HG03439 (cell line): ENCODE data around the gene RAB11FIP2.

ENCODE experiments used
- ATAC-seq: cut with Tn5 transposase; IDR thresholded peaks from one replicate; pipeline ENCODE4 v1.9.1; 2021; ENCODE audit warnings: mild to moderate bottlenecking, moderate library complexity; ENCODE audit not compliant: unreplicated experiment

Gene RAB11FIP2

DNA sequence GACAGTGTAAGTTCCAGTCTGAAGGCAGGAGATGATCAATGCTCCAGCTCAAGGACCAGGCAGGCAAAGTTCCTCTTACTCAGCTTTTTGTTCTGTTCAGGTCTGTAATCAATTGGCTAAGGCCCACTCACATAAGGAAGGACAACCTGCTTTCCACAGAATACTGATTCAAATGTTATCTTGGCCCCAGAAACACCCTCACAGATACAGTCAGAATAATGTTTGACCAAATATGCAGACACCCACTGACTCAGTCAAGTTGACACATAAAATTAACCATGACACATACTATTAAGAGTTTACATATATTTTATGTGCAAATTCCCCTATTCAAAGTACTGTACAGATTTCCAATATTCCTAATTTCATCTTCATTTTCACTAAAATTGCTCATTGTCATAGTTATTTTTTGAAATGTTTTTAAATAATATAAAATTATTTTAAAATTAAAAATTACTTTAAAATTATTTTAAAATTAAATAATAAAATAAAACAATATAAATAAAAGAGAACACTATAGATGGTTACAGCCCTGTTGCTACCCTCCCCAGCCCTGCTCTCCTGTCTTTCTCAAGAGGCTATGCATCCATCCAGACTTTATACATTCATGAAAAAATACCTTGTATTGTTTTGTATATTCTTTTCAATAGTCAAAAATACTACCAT lies 59.4 kb downstream of the RAB11FIP2 start:
- ATAC-seq = no peak

DNA sequence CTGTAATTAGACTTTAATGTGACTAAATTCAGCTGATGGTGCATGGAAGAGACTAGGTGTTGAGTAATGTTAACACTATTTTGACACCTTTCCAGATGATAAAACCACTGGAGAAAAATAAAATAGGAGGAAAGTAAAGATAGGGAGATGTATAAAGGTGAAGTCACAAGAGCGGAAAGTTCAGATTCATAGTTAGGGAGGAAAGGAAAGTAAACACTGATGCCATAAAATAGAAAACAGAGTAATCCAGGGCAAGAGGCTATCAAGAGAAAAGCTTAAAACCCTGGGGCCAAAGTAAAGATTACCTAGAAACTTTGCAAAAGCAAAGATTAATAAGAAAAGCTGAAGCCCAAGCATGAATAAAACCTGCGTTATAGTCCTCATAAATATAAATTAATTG lies 62.8 kb downstream of the RAB11FIP2 start:
- no peak for ATAC-seq

DNA sequence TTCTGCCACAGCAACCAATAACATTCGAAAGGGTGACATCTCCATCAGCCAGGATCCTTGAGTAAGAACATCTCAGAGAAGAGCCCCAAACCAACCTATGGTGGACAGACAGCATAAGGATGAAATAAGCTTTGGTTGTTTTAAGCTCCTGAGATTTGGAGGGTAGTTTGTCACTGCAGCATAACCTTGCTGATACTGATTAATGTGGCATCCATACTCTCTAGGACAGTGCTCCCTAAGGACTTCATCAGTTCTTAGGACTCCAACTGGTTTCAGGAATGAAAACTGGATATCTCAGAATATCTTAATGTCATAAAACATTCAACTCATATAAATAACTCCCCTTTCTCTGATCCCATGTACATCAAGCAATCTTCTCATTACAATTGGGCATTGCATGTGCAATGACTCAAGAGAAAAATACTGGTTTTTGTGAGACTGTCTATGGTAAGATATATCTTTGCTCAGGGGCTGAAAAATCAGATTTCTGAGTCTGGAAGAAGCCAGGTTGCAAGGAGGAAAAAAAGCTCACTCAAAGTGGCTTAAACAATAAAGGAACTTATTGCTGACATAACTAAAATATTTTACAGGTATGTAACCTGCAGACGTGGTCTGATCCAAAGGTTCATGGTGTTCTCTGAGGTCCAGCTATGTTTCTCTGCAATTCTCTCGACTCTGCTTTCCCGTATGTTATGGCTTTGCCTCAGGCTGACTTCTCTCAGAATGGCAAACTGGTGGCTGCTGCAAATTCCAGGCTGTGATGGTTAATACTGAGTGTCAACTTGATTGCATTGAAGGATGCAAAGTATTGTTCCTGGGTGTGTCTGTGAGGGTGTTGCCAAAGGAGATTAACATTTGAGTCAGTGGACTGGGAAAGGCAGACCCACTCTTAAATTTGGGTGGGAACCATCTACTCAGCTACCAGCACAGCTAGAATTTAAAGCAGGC lies 65.7 kb downstream of the RAB11FIP2 start:
- no peak for ATAC-seq

DNA sequence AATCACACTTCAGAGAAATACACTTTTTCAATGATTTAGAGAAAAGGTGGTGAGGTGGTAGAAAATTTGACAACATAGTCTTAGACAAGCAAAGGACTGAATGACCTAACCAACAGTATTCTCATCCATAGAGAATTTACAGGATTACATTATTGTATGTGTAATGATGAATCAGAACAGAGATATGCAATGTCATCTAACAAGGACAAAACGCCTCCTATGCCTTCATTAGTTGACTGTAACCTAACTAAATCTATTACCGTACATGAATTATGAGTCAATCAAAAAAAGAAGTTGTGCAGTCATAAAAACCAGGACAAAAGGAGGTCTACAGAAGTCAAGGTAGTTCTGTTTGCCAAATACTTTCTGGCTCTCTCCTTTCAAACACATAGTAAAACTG lies 66.5 kb downstream of the RAB11FIP2 start:
- ATAC-seq = no peak

DNA sequence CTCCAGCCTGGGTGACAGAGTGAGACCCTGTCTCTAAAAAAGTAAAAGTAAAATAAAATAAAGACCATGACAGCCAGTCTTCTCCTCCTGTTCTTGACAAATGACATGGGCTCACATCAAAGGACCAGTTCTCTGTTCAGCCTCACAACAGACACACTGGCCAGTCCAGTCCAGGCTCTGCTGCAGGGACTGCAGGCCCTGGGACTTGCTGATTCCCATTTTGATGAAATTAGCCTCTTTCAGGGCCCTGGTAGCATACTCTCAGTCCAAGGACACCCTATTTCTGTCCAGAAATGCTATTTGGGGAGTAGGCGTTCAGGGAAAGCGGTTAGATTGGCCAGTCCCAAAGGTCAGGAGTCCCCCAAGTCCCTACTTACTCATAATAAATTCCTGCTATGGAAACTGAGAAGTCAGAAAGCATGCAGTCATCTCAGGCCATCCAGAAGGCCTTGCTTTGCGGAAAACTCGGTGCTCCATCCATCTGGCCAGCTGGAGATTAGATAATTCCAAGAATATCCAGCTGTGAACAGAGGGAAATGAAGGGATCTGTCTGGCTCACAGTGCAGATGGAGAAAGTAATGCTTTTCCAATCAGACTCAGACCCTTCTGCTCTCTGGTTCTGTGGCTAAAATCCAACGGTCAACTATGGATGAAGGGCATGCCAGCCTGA lies 74.4 kb downstream of the RAB11FIP2 start:
- ATAC-seq = no peak

DNA sequence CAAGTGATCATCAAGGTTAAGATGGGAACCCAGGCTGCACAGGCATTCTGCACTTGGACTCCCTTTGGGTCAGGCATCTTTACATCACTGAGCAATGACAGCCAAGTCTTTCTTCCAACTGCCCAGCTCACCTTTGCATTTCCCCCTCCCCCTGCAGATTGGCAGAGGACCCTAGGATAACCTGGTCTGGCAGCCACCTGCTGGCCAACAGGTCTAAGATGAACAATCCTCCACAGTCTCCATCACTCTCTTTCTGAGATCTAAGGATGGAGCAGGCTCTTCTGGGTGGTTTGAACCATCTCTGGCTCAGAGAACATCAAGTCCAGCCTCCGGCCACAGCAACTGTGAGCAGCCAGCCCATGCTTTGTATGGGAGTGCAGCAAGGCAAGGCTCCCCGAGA lies 75.8 kb downstream of the RAB11FIP2 start:
- ATAC-seq = no peak

DNA sequence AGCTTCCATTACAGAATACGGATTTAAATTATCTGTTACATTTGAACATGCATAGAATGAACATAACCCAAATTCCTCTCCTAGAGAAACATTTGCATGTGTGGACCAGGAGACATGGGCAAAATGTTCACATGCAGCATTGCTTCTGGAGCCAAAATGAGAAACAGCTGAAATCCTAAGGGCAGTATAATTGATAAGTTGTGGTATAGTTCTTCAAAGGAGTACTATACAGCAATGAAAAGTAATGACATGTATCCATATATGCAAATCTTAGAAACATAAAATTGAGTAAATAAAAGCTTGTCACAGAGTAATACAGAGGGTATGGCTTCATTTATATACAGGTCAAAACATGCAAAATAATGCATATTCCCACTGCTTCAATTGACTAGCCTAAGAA lies 77.1 kb downstream of the RAB11FIP2 start:
- ATAC-seq = no peak

DNA sequence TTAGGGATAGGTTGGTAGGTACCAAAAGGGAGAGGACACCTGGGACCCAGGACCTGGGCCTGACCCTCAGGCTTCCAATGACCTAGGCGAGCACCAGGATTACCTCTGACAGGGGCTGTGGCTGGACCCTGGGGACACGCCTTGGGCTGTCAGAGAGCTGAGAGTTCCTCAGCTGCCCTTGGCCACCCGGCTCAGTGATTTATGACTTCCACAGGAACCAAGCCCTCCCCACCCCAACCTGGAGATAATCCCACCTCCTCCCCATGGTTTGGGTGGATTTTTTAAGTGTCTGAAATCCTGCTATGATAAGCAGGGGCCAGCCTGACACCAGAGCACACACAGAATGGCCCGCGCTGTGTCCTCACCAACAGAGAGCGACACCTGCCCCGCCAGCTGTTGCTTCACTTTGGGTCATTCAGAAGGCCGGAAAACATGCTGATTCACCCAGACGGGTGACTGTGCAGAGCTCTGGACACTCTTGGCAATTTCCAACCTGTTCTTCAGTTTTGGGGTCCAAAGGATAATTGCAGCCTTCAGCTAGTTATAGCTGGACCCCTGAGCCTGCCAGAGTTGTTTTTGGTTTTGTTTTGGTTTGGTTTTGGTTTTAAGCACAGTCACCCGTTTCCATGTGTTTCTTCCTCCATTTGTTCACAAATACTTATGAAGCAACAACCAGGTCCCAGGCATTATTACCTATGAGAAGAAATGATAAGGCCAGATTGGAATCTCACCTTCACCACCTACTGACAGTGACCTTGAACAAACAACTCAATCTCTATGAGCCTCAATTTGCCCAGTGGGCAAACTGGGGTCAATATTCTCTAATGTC lies 78.2 kb downstream of the RAB11FIP2 start:
- ATAC-seq = no peak

DNA sequence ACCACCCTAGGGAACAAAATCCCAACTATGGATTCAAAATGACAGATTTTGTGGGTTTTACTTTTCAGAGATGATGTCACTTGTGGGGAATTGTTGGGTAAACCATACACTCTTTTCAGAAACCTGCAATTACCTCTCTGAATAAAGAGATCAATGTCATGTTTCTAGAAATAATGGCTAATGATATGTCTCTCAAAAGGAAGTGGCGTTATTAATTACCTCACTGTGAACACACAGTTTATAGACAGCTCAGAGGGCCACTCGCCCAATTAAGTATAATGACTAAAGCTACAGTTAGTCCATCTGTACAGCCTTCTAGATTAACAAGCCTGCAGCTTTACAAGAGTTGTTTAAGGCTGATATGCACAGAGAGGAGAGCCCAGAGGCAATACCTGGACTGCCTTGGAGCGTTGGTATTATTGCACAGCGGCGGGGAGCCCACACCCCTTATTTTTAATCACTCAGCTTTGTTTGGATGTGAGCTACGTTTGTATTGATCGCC lies 79.5 kb downstream of the RAB11FIP2 start:
- no peak for ATAC-seq

DNA sequence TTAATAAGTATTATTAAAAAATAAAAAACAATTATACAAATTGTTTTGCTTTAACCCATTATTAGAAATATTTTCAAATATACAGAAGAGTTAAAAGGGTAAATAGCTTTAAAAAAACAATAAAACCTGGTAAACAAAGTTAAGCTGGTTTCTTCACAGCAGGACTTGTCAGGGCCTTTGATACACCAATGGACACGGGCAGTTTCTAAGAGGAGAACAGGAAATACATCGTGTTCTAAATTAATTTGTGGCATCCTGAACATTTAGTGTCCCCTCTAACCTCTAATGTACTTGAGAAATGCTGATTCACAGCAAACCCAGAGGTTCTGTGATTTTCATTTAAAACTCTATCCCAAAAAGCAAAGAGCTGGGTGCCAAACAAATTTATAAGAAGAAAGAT lies 80.8 kb downstream of the RAB11FIP2 start:
- ATAC-seq = no peak

DNA sequence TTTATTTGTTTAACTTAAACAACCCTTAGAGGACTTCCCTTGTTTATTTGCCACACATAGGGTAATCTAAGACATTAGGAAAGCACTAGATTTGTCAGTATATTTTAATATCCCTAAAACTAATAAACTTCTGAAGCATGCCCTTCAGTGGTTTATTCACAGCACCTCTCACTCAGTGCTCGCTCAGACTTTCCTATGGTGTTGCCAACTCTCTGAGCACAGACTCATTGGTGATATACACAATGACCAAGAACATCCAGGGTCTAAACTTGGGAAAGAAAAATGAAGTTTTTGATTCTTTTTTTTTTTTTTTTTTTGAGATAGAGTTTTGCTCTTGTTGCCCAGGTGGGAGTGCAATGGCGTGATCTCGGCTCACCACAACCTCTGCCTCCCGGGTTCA lies 82.2 kb downstream of the RAB11FIP2 start:
- ATAC-seq = no peak

DNA sequence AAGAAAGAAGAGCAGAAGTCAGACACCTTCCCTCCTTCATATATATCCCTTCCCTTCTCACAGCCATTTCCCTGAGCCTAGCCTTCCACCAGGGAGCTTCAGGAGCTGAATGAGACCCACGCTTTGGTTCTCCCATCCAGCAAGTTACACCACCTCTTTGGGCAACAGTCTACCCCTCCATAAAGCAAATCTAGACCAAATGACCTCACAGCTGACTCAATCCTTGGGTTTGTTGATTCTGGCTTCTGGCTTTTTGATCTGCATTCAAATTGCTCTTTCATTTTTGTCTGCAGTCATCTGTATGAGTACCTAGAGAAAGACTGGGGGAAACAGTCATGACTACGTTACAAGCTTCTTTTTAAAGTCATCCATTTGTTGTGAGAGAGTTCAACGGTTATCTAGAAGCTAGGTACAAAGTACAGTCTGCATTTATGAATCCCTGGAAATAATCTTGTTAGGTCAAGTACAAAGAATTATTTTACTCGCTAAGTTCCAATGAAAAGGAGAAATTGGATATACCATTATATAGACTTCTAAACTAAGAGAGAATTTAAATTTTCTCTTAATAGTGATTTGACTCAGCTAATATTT lies 86.3 kb downstream of the RAB11FIP2 start:
- no peak for ATAC-seq

DNA sequence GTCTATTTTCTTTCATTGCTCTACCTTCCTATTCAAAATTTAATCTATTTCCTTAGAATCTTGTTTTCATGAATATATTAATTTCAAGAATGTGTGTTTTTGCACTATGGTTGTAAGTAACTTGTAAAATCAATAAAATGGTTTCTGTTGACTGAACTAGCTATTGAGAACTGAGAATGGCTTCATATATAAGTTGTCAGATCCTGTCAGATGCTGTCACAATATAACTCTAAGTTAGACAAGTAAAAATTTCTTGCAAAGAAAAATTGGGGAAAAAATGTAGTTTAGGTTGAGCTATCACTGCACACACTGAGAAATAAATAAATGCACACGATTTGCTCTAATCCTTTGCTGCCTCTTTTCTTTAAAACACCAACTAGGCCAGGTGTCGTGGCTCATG lies 89.8 kb downstream of the RAB11FIP2 start:
- ATAC-seq = no peak

DNA sequence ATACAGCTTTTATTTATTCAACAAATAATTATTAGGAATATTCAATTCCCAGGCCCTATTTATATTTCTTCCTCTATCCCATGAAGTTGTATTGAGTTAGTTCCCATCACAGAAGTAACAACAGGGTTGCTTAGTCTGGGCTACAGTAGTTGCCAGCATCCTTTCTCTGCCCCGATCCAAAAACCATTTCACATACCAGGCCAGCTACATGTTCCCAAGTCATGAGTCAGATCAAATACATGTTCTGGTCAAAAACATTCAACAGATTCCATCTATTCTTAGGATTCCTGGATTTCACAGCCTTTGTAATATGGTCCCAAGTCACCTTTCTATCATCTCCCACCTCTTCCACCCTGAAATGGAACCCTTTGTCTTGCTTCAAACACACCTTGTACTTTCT lies 91.6 kb downstream of the RAB11FIP2 start:
- ATAC-seq = no peak
